SK-N-SH treated with all-trans-retinoic acid at 6 μM for 48 hours (cell line): ENCODE results near the gene PQBP1.

Source experiments
- ATAC-seq: fragments of 200-7000 bp; cut with Tn5 transposase; 3 replicates; pipeline ENCODE4 v1.9.1; 2020; ENCODE audit warnings: mild to moderate bottlenecking, moderate library complexity
- ESRRG ChIP-seq: fragments of 250-450 bp; sonication (Bioruptor Pico); IDR thresholded peaks from 2 replicates; pipeline ENCODE4 v1.6.1; 2021; ENCODE audit warnings: mild to moderate bottlenecking
- RARB ChIP-seq: fragments of 250-450 bp; sonication (Bioruptor Pico); IDR thresholded peaks from 2 replicates; pipeline ENCODE4 v1.8.0; 2021; ENCODE audit warnings: mild to moderate bottlenecking, moderate library complexity
- ZC3H10 ChIP-seq: fragments of 250-450 bp; sonication (Bioruptor Pico); IDR thresholded peaks from 2 replicates; pipeline ENCODE4 v1.5.1; 2021; ENCODE audit warnings: mild to moderate bottlenecking, moderate library complexity

Gene PQBP1

DNA sequence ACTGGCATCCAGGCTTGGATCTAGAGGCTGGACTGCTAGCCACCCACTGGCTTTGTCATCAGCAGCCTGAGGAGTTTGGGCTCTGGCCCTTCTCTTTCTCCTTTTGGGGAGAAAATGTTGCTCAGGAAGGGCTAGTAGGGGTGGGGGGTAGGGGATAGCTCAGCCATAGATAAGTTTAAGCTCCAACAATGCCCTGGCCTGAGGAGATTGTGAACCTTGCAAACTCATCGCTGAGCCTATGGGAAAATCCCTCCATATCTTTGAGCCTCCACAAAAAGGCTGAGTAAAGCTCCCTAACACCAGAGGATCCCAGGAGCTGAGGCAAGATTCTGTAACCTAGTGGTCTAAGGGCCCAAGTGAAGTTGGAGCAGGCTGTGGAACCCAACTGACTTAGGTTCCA lies 50.9 kb downstream of the PQBP1 start:
- no peak for TF ChIP-seq ZC3H10
- TF ChIP-seq ESRRG (CRISPR knock-in tag) = no peak
- TF ChIP-seq RARB (CRISPR knock-in tag) = no peak
- no peak for ATAC-seq
